Hematopoietic multipotent progenitor cell treated with erythropoietin and hydrocortisone succinate and interleukin-3 and kit ligand, for 15 days (in vitro differentiated cells): ENCODE results near the gene KRTAP2-2.

Experiments used
- DNase-seq: peaks from one replicate; pipeline ENCODE4 v3.0.0-alpha.2; 2015; ENCODE audit warnings: low spot score

Gene KRTAP2-2

DNA sequence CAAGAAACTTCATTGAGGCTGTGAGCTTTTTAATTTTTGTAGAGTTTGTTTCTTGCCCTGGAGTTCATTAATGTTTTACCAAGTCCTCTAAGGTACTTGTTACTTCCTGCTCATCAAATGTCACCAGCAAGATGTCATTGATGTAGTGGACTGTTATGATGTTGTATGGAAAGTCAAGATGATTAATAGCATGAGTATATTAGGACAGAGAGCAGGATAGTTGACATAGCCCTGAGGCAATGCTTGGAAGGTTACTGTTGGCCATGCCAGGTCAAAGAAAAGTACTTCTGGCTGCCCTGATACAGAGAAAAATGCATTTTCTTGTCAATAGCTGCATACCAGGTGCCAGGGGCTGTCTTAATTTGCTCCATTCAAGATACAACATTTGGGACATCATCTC, 34.7 kb downstream of the KRTAP2-2 start:
- no peak for DNase-seq

- no peak for DNase-seq
These were observed 35.6 kb downstream of the KRTAP2-2 start for GRCh38 chr17:41019415-41019814.

DNA sequence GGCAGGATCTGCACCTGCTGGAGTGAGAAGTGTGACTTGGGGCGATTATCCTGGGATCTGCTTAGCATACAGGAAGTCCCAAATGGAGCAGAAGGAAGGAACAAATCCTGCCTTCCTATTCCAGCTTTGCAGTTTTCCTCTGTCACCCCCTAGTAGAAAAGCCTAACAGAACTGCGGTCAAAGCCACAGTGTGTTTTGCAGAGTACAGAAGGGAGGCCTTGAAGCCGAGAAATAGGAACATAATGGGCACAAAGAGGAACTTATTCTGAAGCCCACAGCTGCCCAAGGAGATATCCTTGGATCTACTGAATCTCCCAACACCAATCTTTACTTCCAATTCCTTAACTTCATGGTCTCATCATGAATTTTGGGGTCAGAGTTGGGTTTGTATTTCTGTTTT, 36.5 kb downstream of the KRTAP2-2 start:
- DNase-seq: no peak

DNA sequence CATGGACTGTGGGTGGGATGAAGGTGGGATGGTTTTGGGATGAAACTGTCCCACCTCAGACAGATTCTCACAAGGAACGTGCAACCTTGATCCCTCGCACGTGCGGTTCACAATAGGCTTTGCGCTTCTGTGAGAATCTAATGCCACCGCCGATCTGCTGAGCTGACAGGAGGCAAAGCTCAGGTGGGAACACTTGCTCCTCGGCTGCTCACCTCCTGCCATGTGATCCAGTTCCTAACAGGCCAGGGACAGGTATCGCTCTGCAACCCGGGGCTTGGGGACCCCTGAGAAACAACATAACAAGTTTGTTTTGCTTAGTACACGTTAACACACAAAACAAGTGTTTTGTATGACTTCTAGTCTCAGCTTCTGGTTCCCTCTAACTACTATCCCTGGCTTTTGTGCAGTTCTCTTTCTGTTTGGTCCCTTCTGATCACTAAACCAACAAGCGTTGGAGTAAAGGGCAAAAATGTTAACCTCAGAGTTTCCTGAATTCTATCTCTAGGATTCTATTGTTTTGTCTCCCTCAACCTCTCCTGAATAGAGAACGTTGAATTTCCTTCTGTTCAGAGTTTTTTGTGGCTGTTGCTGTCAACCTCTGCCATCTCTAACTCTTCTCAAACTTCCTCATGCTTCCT, 38.3 kb downstream of the KRTAP2-2 start:
- no peak for DNase-seq

DNA sequence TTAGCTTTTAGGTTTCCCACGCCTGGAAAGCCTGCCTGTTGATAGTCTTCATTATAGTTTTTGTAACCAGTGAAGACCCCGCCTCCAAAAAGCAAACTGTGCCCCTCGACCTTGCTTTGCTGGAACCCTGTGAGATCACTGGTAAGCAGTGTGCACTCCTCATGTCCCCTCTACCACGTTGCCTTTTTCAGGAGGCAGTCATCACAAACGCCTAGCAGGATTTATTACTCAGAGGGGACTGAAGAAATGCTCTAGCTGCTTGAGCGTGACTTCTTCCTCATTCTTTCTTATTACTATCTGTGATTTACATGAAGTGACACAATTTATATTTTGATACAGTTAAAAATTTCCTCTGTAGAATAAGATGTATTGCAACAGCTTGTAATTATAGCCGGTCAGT, 39.6 kb downstream of the KRTAP2-2 start:
- no peak for DNase-seq

DNA sequence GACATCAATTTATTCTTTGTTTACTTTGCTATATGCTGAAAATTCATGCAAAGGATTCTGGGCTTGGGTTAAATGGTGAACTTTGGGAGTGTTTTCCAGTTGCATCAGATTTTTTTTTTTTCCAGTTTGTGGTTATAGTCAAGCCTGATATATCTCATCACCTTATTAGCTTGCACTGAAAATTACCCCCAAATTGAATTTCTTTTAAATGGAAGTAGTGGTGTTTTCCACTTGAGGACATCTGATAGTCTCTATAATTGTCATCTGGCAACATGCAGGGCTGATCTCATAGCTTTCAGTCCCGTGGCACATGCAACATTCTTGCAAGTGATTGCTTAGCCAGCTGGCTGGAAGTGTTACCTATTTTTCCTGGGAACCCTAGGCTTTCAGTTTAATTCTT, 41.4 kb downstream of the KRTAP2-2 start:
- no peak for DNase-seq

GRCh38 chr17:41013181-41013580, 41.8 kb downstream of the KRTAP2-2 start:
- no peak for DNase-seq

DNA sequence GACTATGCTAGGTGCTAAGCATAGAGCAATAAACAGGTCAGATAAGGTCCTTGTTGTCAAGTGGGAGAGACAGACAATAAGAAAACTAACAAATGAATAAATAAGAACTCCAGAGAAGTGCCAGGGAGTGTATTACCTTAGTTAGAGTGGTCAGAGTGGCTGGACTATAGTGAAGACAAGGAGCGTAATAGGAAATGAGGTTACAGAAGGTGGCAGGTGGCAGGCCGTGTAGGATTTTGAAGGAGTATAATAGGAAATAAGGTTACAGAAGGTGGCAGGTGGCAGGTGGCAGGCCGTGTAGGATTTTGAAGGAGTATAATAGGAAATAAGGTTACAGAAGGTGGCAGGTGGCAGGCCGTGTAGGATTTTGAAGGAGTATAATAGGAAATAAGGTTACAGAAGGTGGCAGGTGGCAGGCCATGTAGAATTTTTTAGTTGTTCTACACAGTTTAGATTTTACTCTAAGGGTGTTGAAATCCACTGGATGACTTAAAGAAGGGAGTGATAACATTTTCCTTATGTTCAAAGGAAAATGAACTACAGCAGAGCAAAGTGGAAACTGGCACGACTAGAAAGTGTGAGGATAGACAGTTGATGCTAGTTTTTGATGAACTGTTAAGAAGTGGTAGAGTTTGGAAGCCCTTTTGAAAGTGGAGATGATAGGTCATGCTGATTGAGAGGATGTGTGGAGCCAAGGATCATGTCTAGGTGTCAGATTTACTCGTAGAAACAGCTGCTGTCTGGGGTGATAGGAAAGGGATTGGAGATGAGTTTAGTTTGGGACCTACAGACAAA, 42.5 kb downstream of the KRTAP2-2 start:
- DNase-seq: no peak

DNA sequence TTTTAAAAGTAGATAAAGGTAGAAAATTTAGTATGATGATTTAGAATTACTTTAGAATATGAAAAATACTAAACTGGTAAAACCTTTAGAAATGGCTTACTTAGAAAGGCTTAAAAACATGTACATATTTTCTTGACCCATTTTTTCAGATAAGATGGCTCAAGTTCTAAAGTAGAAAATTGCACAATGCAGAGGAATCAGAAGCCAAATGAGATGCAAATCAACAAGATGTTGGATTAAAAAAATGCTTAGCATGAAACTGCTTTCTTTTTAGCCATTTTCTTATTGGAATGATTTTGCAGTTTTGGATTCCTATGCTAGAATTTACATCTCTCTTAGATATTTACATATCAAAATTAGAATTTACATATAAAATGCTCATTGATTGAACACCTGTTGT, 44.6 kb downstream of the KRTAP2-2 start:
- no peak for DNase-seq

DNA sequence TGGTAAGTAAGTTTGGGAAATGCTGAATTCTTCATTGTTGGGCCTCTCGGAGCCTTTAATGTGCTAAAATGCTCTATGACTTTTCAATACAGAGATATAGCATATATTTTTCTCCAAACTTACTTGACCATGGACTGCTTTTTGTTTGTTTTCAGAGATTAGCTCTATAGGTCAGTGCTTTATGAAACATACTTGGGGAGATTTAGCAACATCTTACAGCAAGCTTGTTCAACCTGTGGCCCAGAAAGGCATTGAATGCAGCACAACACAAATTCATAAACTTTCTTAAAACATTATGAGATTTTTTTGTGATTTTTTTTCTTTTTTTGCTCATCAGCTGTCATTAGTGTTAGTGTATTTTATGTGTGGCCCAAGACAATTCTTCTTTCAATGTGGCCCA, 45.1 kb downstream of the KRTAP2-2 start:
- no peak for DNase-seq

DNA sequence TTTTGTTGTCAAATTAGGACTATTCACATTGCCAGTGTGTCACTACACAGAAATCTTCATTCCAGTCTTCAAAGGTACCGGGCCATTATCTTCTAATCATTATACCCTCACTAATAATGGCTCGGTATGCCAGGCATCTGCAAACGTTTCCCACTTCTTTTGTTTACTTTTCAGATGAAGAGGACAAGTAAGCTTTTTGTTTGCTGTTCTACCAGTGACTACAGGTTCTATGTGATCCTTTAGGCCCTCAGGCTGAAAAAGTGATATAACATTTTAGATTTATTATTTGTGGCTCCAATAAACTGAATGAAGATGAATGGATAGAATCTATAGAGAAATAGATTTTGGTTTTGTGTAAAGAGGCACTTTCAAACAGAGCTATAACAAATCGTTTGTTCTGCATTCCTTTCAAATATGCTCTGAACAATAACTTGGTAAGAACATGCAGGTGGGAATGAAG, 45.7 kb downstream of the KRTAP2-2 start:
- DNase-seq: no peak

GRCh38 chr17:41008811-41009210, 46.2 kb downstream of the KRTAP2-2 start, which contains the start of gene KRTAP3-1:
Gene KRTAP3-1, minus strand, starts transcription at chr17:41009128. Its CDS starts 54 bp downstream, at chr17:41009074.
- no peak for DNase-seq
